Astrocyte of the cerebellum (primary cell): ENCODE results near the gene NKPD1.

Experiments
- DNase-seq: peaks from one replicate; pipeline ENCODE4 v3.0.0-alpha.2; 2011; ENCODE audit warnings: low read depth
- H3K4me3 ChIP-seq: 2 replicates; pipeline ENCODE4 v1.5.1; 2011; ENCODE audit warnings: mild to moderate bottlenecking, low read depth, low read length, moderate library complexity
- CTCF ChIP-seq: IDR thresholded peaks from 2 replicates; pipeline ENCODE4 v1.5.1; 2012; ENCODE audit warnings: low read length, low read depth, moderate library complexity, mild to moderate bottlenecking; ENCODE audit errors: missing control alignments
- in situ Hi-C: cut with HindIII; loops from 2 replicates; pipeline ENCODE4 v1.10.0; 2017; ENCODE audit warnings: low sequenced_read_pairs

Gene NKPD1

GRCh38 chr19:45126654-45127053 is 34.1 kb downstream of the NKPD1 start:
- no peak for TF ChIP-seq CTCF
- DNase-seq: no peak
- H3K4me3 ChIP-seq: no peak overlapping the region
- in situ Hi-C loops: no loop called here

- in situ Hi-C loops: no loop called here
- TF ChIP-seq CTCF: peak; percentile 80
- no peak overlapping the region for H3K4me3 ChIP-seq
- peak; percentile 16 for DNase-seq
These were observed 34.7 kb downstream of the NKPD1 start for GRCh38 chr19:45125975-45126493.

- H3K4me3 ChIP-seq: no peak overlapping the region
- no peak for DNase-seq
- TF ChIP-seq CTCF: no peak
- in situ Hi-C loops: no loop called here
These were observed 35.4 kb downstream of the NKPD1 start for GRCh38 chr19:45125360-45125759.

GRCh38 chr19:45124021-45124420 is 36.8 kb downstream of the NKPD1 start:
- DNase-seq: no peak
- in situ Hi-C loops: loop anchor here (25.0 kb wide), 1 partner anchor 113 kb away; the partner anchor contains the start of gene EXOC3L2
- no peak overlapping the region for H3K4me3 ChIP-seq
- TF ChIP-seq CTCF: no peak

- no peak for DNase-seq
- no peak overlapping the region for H3K4me3 ChIP-seq
- no peak for TF ChIP-seq CTCF
- in situ Hi-C loops: loop anchor here (25.0 kb wide), 1 partner anchor 114 kb away; the partner anchor contains the start of gene EXOC3L2
These were observed 37.3 kb downstream of the NKPD1 start for GRCh38 chr19:45123440-45123850.

- no peak for TF ChIP-seq CTCF
- in situ Hi-C loops: loop anchor here (25.0 kb wide), 1 partner anchor 114 kb away; the partner anchor contains the start of gene EXOC3L2
- no peak overlapping the region for H3K4me3 ChIP-seq
- no peak for DNase-seq
These were observed 38.0 kb downstream of the NKPD1 start for GRCh38 chr19:45122832-45123231.
